Neural crest cell (in vitro differentiated cells): ENCODE measurements around the gene CHPF. TPM values are rescaled to one million over a fixed set of nuclear protein-coding genes. Genes with fewer than 3 reads are reported as not detected.
A peak's percentile ranks its signal among the peaks of the same experiment; 100 is the strongest.

Experiments
- DNase-seq: peaks from one replicate; pipeline ENCODE4 v3.0.0; 2021; ENCODE audit warnings: low read depth, mixed read lengths, low spot score
- H3K27ac Mint-ChIP-seq: one replicate; pipeline ENCODE4 v1.8.0; 2021; ENCODE audit warnings: mild to moderate bottlenecking, mixed read lengths; ENCODE audit not compliant: unreplicated experiment
- H3K27me3 Mint-ChIP-seq: 2 replicates; pipeline ENCODE4 v1.8.0; 2021; ENCODE audit warnings: low read depth, mild to moderate bottlenecking, mixed read lengths
- H3K36me3 Mint-ChIP-seq: 2 replicates; pipeline ENCODE4 v1.8.0; 2021; ENCODE audit warnings: low read depth, mild to moderate bottlenecking, mixed read lengths
- H3K4me1 Mint-ChIP-seq: 2 replicates; pipeline ENCODE4 v1.8.0; 2021; ENCODE audit warnings: mixed read lengths
- H3K4me3 Mint-ChIP-seq: one replicate; pipeline ENCODE4 v1.8.0; 2021; ENCODE audit warnings: mild to moderate bottlenecking, mixed read lengths
- H3K9me3 Mint-ChIP-seq: 2 replicates; pipeline ENCODE4 v1.8.0; 2021; ENCODE audit warnings: mixed read lengths
- CTCF ChIP-seq: fragments of 200-600 bp; sonication (generic); conservative IDR thresholded peaks from 2 replicates; pipeline ENCODE4 v1.5.0; 2021; ENCODE audit warnings: antibody characterized with exemption, mild to moderate bottlenecking
- long read RNA-seq: library from polyadenylated mRNA; unstranded; transcript quantifications from one replicate; pipeline ENCODE4 v2.0.0, GENCODE V29; 2020
- total RNA-seq: library from RNA; stranded (reverse); gene quantifications from 2 replicates; pipeline ENCODE4 v1.2.1, GENCODE V29; 2021

The CHPF gene
- 27.0 and 30.0 TPM in 2 replicates for total RNA-seq
- long read RNA-seq, partial matches to known transcripts = 0 of 1 reads
- long read RNA-seq, other reads (novel, unspliced or antisense) = 1 of 1 reads

GRCh38 chr2:219543596-219544358 lies at the start of gene CHPF, which contains the start of gene TMEM198:
Gene CHPF, minus strand, starts transcription at chr2:219543809. Its CDS starts 271 bp downstream, at chr2:219543538.
Gene TMEM198, plus strand, starts transcription at chr2:219544028. Its CDS starts 700 bp downstream, at chr2:219544728.
- Mint-ChIP-seq H3K27me3 (no peaks in the 10 kb centered on the region), H3K4me3 (peak within 1 kb of the TSS; percentile 91), H3K27ac (peak within 1 kb of the TSS; percentile 81), H3K4me1 (peaks cover 39% of the 10 kb centered on the region), H3K36me3 (peaks cover 3% of the 10 kb centered on the region), H3K9me3 (no peaks in the 10 kb centered on the region)
- peak; percentile 98 for DNase-seq
- TF ChIP-seq CTCF = no peak

- Mint-ChIP-seq H3K36me3 (no peaks in the 10 kb centered on the region), H3K4me3 (no peak overlapping the region), H3K27me3 (peaks cover 9% of the 10 kb centered on the region), H3K27ac (no peak overlapping the region), H3K9me3 (no peaks in the 10 kb centered on the region), H3K4me1 (peaks cover 30% of the 10 kb centered on the region)
- no peak for DNase-seq
- TF ChIP-seq CTCF = no peak
Measured at GRCh38 chr2:219593154-219593553, 49.5 kb upstream of the CHPF start.

- Mint-ChIP-seq H3K36me3 (no peaks in the 10 kb centered on the region), H3K4me1 (peaks cover 26% of the 10 kb centered on the region), H3K27ac (no peak overlapping the region), H3K27me3 (peaks cover 9% of the 10 kb centered on the region), H3K9me3 (no peaks in the 10 kb centered on the region), H3K4me3 (no peak overlapping the region)
- no peak for TF ChIP-seq CTCF
- no peak for DNase-seq
Measured at GRCh38 chr2:219592736-219593135, 49.1 kb upstream of the CHPF start.

- Mint-ChIP-seq H3K27me3 (peaks cover 11% of the 10 kb centered on the region), H3K4me1 (peaks cover 10% of the 10 kb centered on the region), H3K9me3 (no peaks in the 10 kb centered on the region), H3K36me3 (no peaks in the 10 kb centered on the region), H3K4me3 (no peak overlapping the region), H3K27ac (no peak overlapping the region)
- TF ChIP-seq CTCF = no peak
- DNase-seq = no peak
Measured at GRCh38 chr2:219591091-219591490, 47.5 kb upstream of the CHPF start.

- peaks cover 9% of the 10 kb centered on the region for H3K27me3 Mint-ChIP-seq
- H3K27ac Mint-ChIP-seq = no peak overlapping the region
- H3K4me3 Mint-ChIP-seq = no peak overlapping the region
- H3K36me3 Mint-ChIP-seq = no peaks in the 10 kb centered on the region
- no peak for TF ChIP-seq CTCF
- H3K4me1 Mint-ChIP-seq = peaks cover 14% of the 10 kb centered on the region
- no peak for DNase-seq
- no peaks in the 10 kb centered on the region for H3K9me3 Mint-ChIP-seq
Measured at GRCh38 chr2:219581346-219581745, 37.7 kb upstream of the CHPF start.
